Lower leg skin (tissue), 4 donors: ENCODE data around the gene PCSK5. TPM values are rescaled to one million over a fixed set of nuclear protein-coding genes. Genes with fewer than 3 reads are reported as not detected.

Source experiments
- DNase-seq, 2 donors: peaks; one replicate each; pipeline ENCODE4 v3.0.0-alpha.2; 2019; ENCODE audit warnings: low spot score in 2 of 2
- H3K4me3 ChIP-seq: fragments of 200-600 bp; sonication (generic); 2 replicates; pipeline ENCODE4 v1.5.1; 2017; ENCODE audit warnings: mild to moderate bottlenecking, low read depth; ENCODE audit not compliant: poor library complexity, severe bottlenecking
- POLR2A ChIP-seq, 2 donors: fragments of 450-650 bp; IDR thresholded peaks; one replicate each; pipeline ENCODE4 v1.6.1; 2016 to 2017; ENCODE audit warnings: antibody characterized with exemption in 2 of 2, mild to moderate bottlenecking in 1 of 2, moderate library complexity in 1 of 2
- WGBS, 2 donors: methylation state at CpG; one replicate each; pipeline ENCODE4 v1.1.5; 2018; 5-methylcytosine and 5-hydroxymethylcytosine counted together
- intact Hi-C: fragments of 100-400 bp; cut with DNase I; formaldehyde crosslinking; loops from one replicate; pipeline ENCODE4 v1.15.0; 2023; ENCODE audit warnings: low total_unique reads
- total RNA-seq, 4 donors: library from RNA; depleted of rRNA; stranded (reverse); fragments of >200 nt; gene quantifications; one replicate each; pipeline ENCODE4 v1.1.0, GENCODE V29; 2016
- TF ChIP-seq, protein P1 (sequence below), 3 donors: fragments of 450-650 bp; IDR thresholded peaks; one replicate each; pipeline ENCODE4 v1.5.1; 2016; ENCODE audit warnings: antibody characterized with exemption in 3 of 3, mild to moderate bottlenecking in 3 of 3, moderate library complexity in 2 of 3

PCSK5 gene
- total RNA-seq, 4 donors from 2014 or later: 6.4 to 10.8 (median 9.7) TPM

DNA sequence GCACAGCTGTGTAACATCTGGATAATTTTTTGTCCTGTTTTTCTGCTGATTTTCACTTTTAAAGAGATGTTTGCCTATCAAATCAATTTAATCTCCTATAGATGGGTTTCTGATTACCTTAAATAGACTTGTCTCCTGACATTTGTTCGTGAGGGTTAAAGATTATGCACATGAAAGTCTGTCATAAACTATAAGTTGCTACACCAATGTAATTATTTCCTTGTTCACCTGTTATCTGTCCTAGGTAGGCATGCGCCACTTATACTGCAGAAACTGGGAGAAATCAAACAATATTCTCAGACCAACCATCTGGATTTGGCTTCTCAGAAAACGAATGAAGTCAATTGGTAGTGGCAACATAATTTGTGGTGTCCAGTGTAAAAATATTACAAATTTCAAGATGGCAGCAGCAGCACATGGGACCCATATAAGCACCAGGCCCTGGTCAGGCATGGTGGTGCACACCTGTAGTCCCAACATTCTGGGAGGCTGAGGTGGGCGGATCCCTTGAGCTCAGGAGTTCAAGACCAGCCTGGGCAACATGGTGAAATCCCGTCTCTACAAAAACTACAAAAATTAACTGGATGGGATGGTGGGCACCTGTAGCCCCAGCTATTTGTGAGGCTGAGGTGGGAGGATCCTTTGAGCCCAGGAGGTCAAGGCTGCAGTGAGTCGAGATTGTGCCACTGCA is 483.5 kb downstream of the PCSK5 start:
- 75 to 79% methylated on average over 6 of the region's 6 CpGs for WGBS, 2 donors
- H3K4me3 ChIP-seq: no peak overlapping the region
- no peak for DNase-seq
- no peak for TF ChIP-seq POLR2A (IDR thresholded peaks at IDR 0.05)
- TF ChIP-seq, protein P1, sequence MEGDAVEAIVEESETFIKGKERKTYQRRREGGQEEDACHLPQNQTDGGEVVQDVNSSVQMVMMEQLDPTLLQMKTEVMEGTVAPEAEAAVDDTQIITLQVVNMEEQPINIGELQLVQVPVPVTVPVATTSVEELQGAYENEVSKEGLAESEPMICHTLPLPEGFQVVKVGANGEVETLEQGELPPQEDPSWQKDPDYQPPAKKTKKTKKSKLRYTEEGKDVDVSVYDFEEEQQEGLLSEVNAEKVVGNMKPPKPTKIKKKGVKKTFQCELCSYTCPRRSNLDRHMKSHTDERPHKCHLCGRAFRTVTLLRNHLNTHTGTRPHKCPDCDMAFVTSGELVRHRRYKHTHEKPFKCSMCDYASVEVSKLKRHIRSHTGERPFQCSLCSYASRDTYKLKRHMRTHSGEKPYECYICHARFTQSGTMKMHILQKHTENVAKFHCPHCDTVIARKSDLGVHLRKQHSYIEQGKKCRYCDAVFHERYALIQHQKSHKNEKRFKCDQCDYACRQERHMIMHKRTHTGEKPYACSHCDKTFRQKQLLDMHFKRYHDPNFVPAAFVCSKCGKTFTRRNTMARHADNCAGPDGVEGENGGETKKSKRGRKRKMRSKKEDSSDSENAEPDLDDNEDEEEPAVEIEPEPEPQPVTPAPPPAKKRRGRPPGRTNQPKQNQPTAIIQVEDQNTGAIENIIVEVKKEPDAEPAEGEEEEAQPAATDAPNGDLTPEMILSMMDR (IDR thresholded peaks at IDR 0.05): no peak
- intact Hi-C loops: no loop called here

DNA sequence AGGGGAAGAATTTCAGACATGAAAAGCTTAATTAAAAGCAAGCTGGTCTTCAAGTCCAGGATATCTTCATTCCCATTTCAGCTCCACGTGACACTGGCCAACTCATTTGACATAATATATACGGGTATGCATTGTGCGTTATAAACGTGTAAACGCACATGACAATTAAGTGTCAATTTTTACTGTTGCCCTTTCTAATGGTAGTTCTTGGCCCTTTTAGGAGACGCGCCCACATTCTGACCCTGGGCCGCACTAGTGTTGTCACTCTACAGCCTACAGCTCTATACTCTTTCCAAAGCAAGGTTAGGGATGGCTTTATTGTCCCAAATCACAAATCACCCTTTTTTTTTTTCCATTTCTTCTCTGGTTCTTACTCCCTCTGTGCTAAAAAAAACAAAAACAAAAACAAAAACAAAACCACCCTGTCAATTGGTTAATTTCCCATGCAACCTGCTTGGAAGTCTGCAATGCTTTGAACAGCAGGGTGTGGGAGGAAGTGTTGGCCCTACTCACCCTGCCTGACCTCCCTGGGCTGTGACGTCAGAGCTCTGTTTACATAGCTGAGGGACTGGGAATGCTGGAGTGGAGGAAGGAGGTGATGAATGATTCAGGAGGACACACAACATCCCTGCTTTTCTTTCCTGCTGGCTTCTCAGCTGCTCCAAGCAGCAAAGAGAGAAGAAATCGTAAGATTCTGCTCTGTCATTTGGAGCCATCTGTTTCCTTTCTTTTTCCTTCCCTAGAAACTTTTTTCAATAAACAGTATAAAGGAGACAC is 484.5 kb downstream of the PCSK5 start:
- DNase-seq: peak in 1 of 2 donors; percentile 48
- WGBS, 2 donors: 77 to 80% methylated on average over 10 of the region's 10 CpGs

DNA sequence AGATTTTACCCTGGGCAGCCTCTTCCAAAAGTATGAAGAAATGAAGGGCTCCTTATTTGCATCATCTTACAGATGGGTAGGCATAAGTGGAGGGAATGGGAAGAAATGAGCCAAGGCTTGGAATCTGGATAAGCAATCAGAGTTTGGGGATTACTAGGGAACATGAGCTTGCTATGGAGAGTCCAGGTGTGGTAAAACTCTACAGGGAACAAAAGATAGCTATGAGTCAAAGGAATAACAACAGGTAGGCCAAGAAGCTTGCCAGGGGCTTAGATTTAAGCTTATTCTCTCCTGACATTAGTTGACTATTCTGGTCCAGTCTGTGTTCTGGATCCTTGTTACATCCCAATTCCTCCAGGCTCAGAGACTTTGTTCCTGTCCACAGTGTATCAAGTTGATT is 487.3 kb downstream of the PCSK5 start:
- no peak overlapping the region for H3K4me3 ChIP-seq
- no peak for DNase-seq
- no peak for TF ChIP-seq POLR2A (IDR thresholded peaks at IDR 0.05)
- TF ChIP-seq, protein P1 (IDR thresholded peaks at IDR 0.05): no peak
- intact Hi-C loops: no loop called here

More for the DNA sequence above, 484.5 kb downstream of the PCSK5 start:
- no peak overlapping the region for H3K4me3 ChIP-seq
- intact Hi-C loops: no loop called here
- TF ChIP-seq, protein P1 (IDR thresholded peaks at IDR 0.05): no peak
- no peak for TF ChIP-seq POLR2A (IDR thresholded peaks at IDR 0.05)

DNA sequence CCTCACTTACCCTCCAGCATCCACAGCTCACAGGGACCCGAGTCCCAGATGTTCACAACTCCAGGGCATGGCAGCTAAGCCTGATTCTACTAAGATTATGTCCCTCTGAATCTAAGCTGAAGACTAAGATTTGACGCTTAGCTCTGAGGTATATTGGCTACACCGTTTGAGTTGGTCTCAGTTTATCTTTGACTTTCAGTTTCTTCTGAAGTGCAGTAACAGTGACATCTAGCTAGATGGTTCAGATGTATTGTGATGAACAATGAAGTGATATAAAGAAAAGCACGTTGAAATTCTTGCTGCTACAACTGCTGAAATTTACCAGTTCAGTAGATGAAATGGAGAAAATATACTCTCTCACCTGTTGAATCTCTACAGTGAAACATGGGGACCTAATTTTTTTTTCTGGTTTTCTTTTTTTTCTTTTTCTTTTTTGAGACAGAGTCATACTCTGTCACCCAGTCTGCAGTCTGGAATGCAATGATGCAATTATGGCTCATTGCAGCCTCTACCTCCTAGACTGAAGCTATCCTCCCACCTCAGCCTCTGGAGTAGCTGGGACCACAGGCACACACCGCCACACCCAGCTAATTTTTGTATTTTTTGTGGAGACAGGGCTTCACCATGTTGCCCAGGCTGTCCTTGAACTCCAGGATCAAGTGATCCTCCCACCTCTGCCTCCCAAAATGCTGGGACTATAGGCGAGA is 488.0 kb downstream of the PCSK5 start:
- 85 to 86% methylated on average over 5 to 6 of the region's 6 CpGs for WGBS, 2 donors
- TF ChIP-seq, protein P1 (IDR thresholded peaks at IDR 0.05): no peak
- TF ChIP-seq POLR2A (IDR thresholded peaks at IDR 0.05): no peak
- intact Hi-C loops: no loop called here
- no peak for DNase-seq
- no peak overlapping the region for H3K4me3 ChIP-seq

DNA sequence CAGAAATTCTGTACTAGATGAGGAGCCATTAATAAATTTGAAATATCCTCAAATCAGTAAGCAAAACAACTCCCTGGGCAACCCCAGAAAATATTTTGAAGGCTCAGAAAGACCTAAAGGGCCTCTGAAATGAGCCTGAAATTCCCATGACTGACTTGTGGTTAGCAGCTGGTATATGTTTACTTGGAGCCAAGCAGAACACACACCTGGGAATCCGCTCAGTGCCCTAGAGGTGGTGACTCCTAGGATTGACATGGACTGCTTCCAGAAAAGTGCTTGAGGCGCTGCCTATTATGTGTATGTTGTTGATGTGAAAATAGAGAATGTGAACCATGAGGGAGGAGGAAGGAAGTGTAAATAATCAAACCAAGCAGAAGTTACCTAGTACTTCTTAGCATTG is 489.0 kb downstream of the PCSK5 start:
- WGBS, 2 donors: 44 to 67% methylated on average over 2 of the region's 2 CpGs
- H3K4me3 ChIP-seq: no peak overlapping the region
- no peak for TF ChIP-seq POLR2A (IDR thresholded peaks at IDR 0.05)
- TF ChIP-seq, protein P1 (IDR thresholded peaks at IDR 0.05): no peak
- DNase-seq: no peak
- intact Hi-C loops: no loop called here
